ENCODE data around the gene HS3ST2. TPM values are rescaled to one million over a fixed set of nuclear protein-coding genes. Genes with fewer than 3 reads are reported as not detected.

The HS3ST2 gene
- total and polyA plus RNA-seq, 2 donors (not counting 3 experiments of a cell fraction or from before 2014, with no cell fraction given): not detected

GRCh38 chr16:22887445-22887844, 73.5 kb downstream of the HS3ST2 start:
- FAIRE-seq: no peak
- H3K9me3 ChIP-seq (replicated peaks; ENCODE audit: control insufficient read depth, insufficient read depth, low read length): no peaks in the 10 kb centered on the region
- H3K9ac ChIP-seq (replicated peaks; ENCODE audit: extremely low read depth, insufficient read depth, low read length): no peak overlapping the region
- no peak overlapping the region for H3K27ac ChIP-seq (ENCODE audit: insufficient read depth, low read depth, low read length)
- BruUV-seq (replicated peaks): no TSS peak
- no peak overlapping the region for H3K4me2 ChIP-seq (ENCODE audit: insufficient read depth, low read length)
- ChIA-PET CTCF (interaction anchor here (0.8 to 1.1 kb wide), 2 partner anchors 12 to 548 kb away, joined by 3 to 4 read pairs; no protein-coding TSS in a partner anchor), POLR2A (no interaction called here)
- H4K20me1 ChIP-seq (replicated peaks; ENCODE audit: control insufficient read depth, extremely low read depth, insufficient read depth, low read length): no peaks in the 10 kb centered on the region
- no peak for DNase-seq (ENCODE audit: low read depth, low spot score)
- TF ChIP-seq POLR2AphosphoS5 (IDR thresholded peaks at IDR 0.05; ENCODE audit: insufficient read depth, low read depth, low read length) (no peak), POLR2A (IDR thresholded peaks at IDR 0.05; ENCODE audit: low read depth, low read length) (no peak), EZH2 (IDR thresholded peaks at IDR 0.05; ENCODE audit: borderline replicate concordance, low read depth, low read length, severe bottlenecking) (no peak), CTCF (IDR thresholded peaks at IDR 0.05; ENCODE audit: extremely low read depth in 1 of 2, insufficient read depth in 1 of 2, low read depth in 1 of 2, low read length in 2 of 2) (no peak), JUN (IDR thresholded peaks at IDR 0.05; ENCODE audit: borderline replicate concordance, insufficient read depth, insufficient read length, low read depth) (no peak)
- no peaks in the 10 kb centered on the region for H3K9me1 ChIP-seq (replicated peaks; ENCODE audit: control insufficient read depth, extremely low read depth, insufficient read depth, low read length)
- no peaks in the 10 kb centered on the region for H3K4me1 ChIP-seq (ENCODE audit: control insufficient read depth, extremely low read depth, insufficient read depth, low read length)
- no peaks in the 10 kb centered on the region for H3K36me3 ChIP-seq (ENCODE audit: control insufficient read depth in 2 of 2, extremely low read depth in 1 of 2, insufficient read depth in 2 of 2, low read length in 2 of 2)
- intact Hi-C loops (cut with micrococcal nuclease) (no loop called here), dilution Hi-C loops (cut with MboI; ENCODE audit: extremely low pct_ligation_motif_present, low sequenced_read_pairs) (no loop called here)
- H2AFZ ChIP-seq (ENCODE audit: low read depth, low read length): no peak overlapping the region
- H3K79me2 ChIP-seq (ENCODE audit: control insufficient read depth, insufficient read depth, low read length): no peaks in the 10 kb centered on the region
- no peaks in the 10 kb centered on the region for H3K27me3 ChIP-seq (ENCODE audit: control insufficient read depth in 2 of 2, insufficient read depth in 2 of 2, low read length in 2 of 2)
- no peak overlapping the region for H3K4me3 ChIP-seq (replicated peaks in 1 of 3; ENCODE audit: insufficient read depth in 1 of 3, low read depth in 1 of 3, low read length in 3 of 3)

GRCh38 chr16:22888791-22889190, 74.8 kb downstream of the HS3ST2 start:
- Histone ChIP-seq H3K4me1 (ENCODE audit: control insufficient read depth, extremely low read depth, insufficient read depth, low read length) (no peaks in the 10 kb centered on the region), H4K20me1 (replicated peaks; ENCODE audit: control insufficient read depth, extremely low read depth, insufficient read depth, low read length) (no peaks in the 10 kb centered on the region), H2AFZ (ENCODE audit: low read depth, low read length) (no peak overlapping the region), H3K9me3 (replicated peaks; ENCODE audit: control insufficient read depth, insufficient read depth, low read length) (no peaks in the 10 kb centered on the region), H3K79me2 (ENCODE audit: control insufficient read depth, insufficient read depth, low read length) (no peaks in the 10 kb centered on the region), H3K9ac (replicated peaks; ENCODE audit: extremely low read depth, insufficient read depth, low read length) (no peak overlapping the region), H3K27me3 (ENCODE audit: control insufficient read depth in 2 of 2, insufficient read depth in 2 of 2, low read length in 2 of 2) (no peaks in the 10 kb centered on the region), H3K4me3 (replicated peaks in 1 of 3; ENCODE audit: insufficient read depth in 1 of 3, low read depth in 1 of 3, low read length in 3 of 3) (no peak overlapping the region), H3K9me1 (replicated peaks; ENCODE audit: control insufficient read depth, extremely low read depth, insufficient read depth, low read length) (no peaks in the 10 kb centered on the region), H3K36me3 (ENCODE audit: control insufficient read depth in 2 of 2, extremely low read depth in 1 of 2, insufficient read depth in 2 of 2, low read length in 2 of 2) (no peaks in the 10 kb centered on the region), H3K4me2 (ENCODE audit: insufficient read depth, low read length) (no peak overlapping the region), H3K27ac (ENCODE audit: insufficient read depth, low read depth, low read length) (no peak overlapping the region)
- DNase-seq (ENCODE audit: low read depth, low spot score) (peak; percentile 6), FAIRE-seq (no peak)
- dilution Hi-C loops (cut with MboI; ENCODE audit: extremely low pct_ligation_motif_present, low sequenced_read_pairs) (no loop called here), intact Hi-C loops (cut with micrococcal nuclease) (no loop called here)
- BruUV-seq (replicated peaks): no TSS peak
- TF ChIP-seq POLR2AphosphoS5 (IDR thresholded peaks at IDR 0.05; ENCODE audit: insufficient read depth, low read depth, low read length) (no peak), MYC (IDR thresholded peaks at IDR 0.05; ENCODE audit: low read depth, low read length) (no peak), EZH2 (IDR thresholded peaks at IDR 0.05; ENCODE audit: borderline replicate concordance, low read depth, low read length, severe bottlenecking) (no peak), FOS (IDR thresholded peaks at IDR 0.05; ENCODE audit: borderline replicate concordance, insufficient read depth, low read length) (no peak), MAX (IDR thresholded peaks at IDR 0.05; ENCODE audit: insufficient read depth, insufficient read length) (no peak), JUN (IDR thresholded peaks at IDR 0.05; ENCODE audit: borderline replicate concordance, insufficient read depth, insufficient read length, low read depth) (no peak), POLR2A (IDR thresholded peaks at IDR 0.05; ENCODE audit: low read depth, low read length) (no peak)
- ChIA-PET CTCF (interaction anchor here (1.0 kb wide), 1 partner anchor 547 kb away, joined by 3 read pairs; no protein-coding TSS in a partner anchor), POLR2A (no interaction called here)

Data from endothelial cell of umbilical vein (primary cell).